ENCODE results near the gene TTC38.

Gene TTC38

DNA sequence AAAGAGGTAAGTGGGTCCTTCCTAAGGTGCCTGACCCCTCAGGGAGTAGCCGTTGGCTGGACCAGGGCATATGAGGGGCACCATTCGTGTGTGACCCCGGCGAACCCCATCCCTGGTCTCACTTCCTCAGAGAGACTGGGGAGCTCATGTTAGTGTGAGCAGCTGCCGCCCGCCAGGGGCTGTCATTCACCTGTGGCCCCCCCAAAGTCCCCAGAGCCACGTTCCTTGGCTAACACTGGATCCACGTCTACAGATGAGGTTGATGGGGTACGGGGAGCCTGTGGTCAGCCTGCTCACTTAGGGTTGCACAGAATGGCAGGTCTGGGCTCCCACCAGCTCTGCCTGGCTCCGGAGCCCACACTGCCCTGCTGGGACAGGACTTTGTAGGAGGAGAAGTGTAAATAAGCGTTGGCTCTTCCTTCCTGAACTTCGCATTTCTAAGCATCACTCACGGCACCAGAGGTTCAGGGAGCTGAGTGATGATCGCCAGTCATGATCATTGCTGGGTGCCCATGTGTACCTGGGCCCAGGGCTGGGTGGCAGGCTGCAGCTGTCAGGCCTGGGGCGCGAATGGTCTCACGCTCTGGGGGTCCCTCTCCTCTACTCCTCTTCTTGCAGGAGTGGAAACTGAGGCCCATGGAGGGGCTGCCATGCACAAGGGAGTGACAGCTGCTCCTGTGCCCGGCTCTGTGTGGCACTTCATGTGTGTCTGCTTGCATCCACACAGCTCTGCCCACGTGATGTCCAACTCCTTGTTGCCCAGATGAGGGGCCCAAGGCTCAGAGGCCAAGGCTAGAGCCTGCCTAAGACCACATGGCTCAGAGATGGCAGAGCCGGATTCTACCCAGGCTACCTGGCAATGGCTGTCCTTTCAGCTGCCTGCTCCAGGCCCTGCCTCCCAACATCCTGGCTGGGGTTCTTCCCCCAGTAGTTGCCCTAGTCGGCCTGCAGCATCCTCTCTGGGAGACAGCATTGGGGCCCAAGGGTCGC lies 11.1 kb downstream of the TTC38 start:
- no peak for DNase-seq (ENCODE audit: low read depth in 2 of 2)

DNA sequence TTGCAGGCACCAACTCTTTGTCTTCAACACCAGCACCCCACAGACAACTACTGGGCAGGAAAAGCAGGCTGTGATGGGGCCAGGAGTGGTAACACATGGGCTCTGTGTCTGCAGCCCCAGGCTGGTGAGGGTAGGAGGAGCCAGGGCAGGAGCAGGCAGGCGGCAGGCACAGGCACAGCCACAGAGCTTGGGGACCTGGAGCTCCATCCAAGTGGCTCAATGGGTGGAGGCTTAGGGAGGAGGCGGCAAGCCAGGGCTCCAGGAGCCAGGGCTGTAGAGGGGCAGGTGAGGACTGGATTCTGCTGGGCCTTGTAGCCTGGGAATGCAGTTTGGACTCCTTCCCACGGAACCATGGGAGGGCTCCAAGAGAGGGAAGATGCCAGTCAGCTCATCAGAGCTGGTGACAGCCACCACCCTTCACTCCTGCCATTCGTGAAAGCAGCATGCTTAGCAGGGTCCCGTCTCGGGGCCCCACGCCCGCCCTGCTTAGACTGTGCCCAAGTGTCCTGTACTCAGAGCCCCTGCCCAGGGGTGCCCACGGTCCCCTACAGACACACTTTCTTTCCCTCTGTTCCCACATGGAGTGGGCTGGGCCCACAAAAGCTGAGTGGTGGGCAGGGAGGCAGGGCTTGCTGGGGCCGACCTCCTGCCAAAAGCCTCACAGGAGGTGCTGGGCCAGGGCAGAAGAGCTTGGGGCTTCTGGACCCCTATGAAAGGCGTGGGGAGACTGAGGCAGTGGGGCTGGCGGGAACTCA lies 12.4 kb downstream of the TTC38 start:
- no peak for DNase-seq (ENCODE audit: low read depth in 2 of 2)

DNA sequence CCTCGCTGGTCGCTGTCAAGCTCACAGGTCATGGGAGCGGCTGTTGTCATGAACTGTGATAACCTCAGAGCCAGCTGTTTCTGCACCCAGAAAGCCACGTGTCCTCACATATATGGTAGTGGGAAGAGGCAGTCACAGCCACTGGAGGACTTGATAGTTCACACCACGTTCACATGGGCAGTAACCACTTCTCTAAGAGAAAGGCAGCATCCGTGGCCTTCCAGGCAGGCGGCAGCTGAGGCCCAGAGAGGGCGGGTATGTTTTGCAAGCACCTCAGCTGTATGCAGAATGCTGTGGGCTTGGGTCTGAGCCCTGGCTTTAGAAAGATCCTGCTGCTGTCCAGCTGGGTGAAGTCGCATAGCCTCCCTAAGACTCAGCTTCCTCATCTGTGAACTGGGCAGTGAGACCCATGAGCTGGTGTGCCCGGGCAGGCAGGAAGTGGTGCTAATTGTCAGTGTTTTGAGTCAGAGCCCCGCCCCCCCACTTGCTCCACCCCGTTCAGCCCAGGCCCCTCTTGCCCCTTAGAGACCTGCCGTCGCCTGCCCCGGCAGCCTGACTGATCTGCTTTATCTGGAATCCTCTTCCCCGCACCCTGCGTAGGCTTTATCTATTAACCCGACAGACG lies 13.3 kb downstream of the TTC38 start:
- no peak for DNase-seq (ENCODE audit: low read depth in 2 of 2)

DNA sequence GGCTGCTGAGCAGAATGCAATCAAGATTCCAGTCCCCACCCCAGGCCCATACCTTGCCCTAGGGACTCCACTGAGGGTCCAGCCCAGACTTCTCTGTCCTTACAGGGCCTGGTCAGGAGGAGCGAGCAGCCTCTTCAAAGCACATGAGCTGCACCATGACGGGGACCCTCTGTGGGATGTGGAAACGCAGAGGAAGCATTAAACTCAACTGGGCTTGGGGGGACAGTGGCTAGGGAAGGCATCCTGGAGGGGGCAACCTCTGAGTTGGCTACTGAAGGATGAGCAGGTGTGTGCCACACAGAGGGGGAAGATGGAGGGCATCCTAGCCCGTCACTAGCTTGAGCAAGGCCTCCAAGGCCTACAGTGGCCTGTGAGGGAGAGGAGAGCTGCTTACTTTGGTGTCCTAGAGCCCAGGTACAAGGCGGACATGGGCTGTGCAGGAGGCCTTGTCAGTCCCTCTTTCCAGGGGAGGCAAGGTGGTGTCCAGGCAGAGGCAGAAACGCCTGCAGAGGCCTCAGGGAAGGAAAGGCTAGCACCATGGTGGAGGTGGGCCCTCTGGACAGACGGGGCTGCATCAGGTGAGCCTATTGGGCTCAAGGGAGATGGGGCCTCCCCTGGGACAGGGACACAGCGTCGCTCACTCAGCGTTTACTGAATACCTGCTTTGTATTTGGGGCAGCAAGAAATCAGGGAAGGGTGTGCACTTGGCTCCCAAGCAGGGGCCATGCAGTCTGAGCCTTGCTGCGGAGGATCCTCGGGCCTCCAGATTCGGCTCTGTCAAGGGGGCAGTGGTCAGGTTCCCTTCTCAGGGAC lies 14.3 kb downstream of the TTC38 start:
- DNase-seq (ENCODE audit: low read depth in 2 of 2): no peak

DNA sequence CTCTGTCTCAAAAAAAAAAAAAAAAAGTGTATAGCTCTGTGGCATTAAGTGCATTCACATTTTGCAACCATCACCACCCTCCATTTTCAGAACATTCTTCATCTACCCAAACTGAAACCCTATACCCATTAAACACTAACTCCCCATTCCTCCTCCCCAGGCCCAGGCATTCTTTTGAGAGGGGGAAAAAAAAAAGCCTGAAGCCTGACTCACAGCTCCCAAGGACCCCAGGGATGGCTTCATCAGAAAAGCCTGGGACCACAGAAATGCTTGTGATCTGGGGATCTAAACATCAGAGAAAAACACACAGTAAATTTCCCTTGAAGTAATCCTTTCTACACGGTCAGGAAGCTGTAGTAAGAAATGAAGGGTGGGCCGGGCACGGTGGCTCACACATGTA lies 18.2 kb downstream of the TTC38 start:
- no peak for DNase-seq (ENCODE audit: low read depth in 2 of 2)

DNA sequence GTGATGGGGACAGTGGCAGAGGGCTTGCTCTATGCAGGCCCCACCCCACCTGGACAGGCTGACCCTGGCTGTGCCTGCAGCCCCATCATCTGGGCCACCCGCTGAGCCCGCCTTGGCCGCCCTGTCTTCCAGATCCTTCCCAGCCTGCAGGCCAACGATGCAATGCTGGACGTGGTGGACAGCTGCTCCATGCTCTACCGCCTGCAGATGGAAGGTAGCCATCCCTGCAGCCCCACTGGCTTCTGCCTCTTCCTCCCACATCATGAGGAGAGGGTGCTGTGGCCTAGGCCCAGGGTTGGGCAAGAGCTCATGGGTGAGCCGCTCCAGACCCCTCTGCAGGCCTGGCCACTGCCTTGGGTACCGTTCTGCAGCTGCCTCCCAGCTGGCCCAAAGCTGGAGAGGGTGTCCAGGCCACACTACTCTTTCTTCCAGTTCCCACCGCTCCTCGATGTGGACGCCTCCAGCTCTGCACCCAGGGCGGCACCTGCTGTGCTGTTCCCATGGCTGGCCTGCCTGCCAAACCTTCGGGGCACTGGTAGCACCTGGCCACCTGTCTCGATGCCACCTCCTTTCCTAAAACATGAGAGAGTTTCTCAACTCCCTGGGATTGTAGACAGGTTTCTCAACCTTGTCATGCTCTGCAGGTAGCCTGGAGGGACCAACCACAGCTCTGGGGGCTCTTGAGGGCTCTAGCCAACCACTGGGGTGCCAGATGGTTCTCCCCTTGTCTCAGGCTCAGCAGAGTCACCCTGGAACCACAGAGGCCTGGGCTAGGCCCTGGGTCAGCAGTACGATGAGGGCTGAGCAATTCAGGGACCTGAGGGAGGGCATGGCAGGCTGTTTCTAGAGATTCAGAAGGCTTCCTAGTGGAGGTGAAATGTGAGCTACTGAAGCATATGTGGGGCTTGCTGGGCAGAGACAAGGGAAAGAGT lies 19.4 kb downstream of the TTC38 start:
- DNase-seq (ENCODE audit: low read depth in 2 of 2): no peak

DNA sequence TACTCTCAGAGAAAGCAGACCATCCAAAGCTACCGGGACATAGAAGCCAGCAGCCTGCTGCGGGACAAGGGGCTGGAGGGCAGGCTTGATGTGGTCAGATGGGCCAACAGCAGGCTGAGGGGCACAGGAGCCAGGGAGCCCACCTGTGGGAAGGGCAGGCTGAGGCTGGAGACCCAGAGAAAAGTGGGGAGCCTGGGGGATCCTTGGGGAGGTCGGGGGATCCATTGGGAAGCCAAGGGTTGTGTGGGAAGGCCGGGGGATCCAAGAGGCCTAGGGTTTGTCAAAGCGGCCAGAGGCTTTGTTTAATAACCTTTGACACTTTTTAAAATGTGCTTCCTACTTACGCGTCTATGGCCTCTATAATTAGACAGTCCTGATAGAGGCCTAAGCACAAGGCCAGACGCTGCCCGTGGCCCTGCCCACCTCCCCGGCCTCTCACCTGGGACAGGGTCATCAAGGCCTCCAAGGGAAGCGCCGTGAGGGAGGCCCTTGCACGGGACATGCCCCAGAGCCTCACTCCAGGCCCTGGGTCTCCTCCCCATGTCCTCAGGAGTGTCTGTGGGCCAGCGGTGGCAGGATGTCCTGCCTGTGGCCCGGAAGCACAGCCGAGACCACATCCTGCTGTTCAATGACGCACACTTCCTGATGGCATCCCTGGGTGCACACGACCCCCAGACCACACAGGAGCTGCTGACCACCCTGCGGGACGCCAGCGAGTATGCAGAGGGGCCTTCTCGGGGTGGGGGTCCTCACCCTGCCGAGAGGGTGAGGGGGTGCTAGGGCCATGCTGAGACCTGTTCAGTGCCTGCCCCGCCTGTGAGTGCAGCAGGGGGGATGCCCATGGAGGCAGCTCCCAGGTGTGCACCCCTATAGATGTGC lies 20.3 kb downstream of the TTC38 start:
- no peak for DNase-seq (ENCODE audit: low read depth in 2 of 2)

DNA sequence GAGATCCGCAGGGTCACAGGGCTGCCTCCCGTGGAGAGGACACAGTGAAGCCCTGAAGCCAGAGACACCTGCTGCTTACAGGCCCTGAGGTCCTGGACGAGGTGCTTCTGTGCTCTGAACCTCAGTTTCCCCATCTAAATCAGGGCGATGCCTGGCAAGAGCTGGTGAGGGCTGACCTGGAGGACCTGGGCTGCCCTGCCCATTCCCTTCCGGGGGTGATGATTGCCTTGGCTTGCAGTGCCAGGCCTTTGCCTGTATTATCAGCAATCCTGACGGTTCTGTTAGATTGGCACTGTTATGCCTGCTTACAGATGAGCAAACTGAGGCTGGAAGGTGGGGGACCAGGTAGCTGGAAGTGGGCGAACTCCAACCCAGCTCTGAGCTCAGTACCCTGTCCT lies 21.0 kb downstream of the TTC38 start:
- DNase-seq (ENCODE audit: low read depth in 2 of 2): no peak

DNA sequence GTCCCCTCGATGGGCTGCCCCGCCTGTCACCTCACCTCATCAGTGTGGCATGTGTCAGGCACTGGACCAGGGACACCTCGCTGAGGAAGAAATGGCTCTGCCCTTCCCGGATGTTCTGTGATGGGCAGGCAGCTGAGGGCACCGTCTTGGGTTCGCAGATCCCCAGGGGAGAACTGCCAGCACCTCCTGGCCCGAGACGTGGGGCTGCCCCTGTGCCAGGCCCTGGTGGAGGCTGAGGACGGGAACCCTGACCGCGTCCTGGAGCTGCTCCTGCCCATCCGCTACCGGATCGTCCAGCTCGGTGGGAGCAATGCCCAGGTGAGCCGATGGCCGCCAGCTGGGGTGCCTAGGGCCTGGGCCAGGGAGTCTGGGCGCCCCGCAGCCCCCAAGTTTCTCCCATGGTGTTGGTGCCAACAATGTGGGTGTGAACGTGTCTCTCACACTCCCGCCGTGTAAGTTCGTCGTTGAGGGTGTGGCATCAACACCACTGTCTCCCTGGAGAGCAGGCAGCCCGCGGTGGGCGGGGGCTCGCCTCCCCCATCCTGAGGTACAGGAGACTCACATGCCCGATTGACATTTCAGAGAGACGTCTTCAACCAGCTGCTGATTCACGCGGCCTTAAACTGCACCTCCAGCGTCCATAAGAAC lies 21.6 kb downstream of the TTC38 start:
- DNase-seq (ENCODE audit: low read depth in 2 of 2): no peak

DNA sequence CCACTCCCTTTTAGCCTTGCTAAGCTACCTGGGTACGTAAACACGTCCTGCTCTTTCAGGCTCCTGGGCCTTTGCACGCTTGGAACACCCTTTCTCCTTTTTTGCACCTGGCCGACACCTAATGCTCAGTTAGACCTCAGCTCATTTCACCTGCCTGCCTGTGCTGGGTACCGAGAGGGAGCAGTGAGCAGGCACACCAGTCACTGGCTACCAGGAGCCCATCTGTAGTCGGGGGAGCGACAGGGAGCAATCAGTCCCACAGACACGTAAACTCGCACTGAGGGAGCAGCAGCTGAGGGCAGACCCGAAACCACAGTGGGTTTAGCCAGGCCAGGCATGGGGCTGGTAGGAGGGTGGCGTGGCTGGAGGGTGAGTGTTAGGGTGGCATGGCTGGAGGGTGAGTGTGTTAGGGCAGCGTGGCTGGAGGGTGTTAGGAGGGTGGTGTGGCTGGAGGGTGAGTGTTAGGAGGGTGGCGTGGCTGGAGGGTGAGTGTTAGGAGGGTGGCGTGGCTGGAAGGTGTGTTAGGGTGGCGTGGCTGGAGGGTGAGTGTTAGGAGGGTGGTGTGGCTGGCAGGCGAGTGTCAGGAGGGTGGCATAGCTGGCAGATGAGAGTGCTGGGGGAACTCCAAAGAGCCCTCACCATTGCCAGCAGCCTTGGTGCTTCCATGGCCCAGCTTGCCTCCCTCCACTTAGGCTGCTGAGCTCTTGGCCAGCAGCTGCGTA lies 22.5 kb downstream of the TTC38 start:
- DNase-seq (ENCODE audit: low read depth in 2 of 2): no peak

DNA sequence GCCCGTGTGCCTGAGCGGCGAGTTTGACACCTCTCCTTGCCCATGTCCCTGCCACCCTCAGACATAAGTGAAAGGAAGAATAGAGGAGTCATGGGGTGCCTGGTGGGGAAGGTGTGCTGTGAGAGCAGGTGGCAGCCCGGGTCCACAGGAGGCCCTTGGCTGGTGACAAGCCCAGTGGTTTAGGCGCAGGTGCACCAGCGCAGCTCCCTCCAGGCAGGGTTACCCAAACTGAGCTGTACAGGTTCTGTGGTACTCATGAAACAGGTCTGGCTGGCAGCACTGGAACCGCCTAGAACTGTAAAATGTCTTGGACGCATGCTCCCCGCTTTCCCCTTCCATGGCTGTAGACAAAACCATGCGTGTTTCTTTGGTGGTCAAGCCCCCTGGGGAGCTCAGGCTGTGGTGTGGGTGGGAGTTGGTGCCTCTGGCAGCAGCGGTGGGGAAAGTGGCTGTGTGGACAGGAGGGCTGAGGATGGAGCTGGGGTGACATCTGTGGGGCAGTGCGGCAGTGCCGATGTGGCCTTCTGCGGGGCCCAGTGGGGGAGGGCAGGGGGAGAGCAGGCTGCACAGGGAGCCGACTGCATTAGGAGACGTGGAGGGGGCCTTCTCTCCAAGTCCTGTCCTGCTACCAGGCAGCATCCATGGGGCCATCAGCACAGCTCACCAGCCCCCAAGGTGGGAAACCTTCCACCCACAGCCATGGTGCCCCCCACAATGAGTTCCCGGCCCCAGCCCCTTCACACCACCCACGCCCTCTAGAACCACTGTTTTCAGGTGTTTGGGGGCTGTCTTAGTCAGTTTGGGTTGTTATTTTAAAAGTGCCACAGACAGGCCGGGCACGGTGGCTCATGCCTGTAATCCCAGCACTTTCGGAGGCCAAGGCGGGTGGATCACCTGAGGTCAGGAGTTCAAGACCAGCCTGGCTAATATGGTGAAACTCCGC lies 23.3 kb downstream of the TTC38 start:
- no peak for DNase-seq (ENCODE audit: low read depth in 2 of 2)

DNA sequence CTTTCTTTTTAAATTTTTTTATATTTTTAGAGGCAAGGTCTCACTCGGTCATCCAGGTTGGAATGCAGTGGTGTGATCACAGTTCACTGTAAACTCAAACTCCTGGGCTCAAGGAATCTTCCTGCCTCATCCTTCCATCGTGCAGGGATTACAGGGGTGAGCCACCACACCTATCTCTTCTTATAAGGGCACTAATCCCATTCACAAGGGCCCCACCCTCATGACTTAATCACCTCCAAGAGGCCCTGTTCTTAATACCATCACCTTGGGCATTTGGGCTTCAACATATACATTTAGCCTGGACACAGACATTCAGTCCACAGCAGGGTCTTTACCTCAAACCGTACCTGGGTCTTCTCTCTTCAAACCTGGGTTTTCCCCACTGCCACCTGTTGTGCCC lies 24.4 kb downstream of the TTC38 start:
- no peak for DNase-seq (ENCODE audit: low read depth in 2 of 2)

DNA sequence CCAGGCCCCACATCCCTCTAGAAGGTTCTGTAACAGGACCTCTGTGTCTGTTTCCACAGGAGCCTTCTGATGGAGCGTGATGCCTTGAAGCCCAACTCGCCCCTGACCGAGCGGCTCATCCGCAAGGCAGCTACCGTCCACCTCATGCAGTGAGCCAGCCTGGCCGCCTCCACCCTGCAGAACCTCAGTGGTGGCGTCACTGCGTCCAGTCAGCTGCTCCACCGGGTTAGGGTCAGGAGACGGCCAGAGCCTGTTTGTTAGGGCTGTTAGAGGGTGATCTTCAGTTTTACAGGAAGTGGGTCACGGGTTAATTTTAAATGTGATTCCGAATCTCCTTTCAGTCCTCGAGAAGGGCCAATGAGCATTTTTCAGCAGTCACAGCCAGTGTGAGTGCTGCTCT lies 24.9 kb downstream of the TTC38 start:
- DNase-seq (ENCODE audit: low read depth in 2 of 2): no peak

DNA sequence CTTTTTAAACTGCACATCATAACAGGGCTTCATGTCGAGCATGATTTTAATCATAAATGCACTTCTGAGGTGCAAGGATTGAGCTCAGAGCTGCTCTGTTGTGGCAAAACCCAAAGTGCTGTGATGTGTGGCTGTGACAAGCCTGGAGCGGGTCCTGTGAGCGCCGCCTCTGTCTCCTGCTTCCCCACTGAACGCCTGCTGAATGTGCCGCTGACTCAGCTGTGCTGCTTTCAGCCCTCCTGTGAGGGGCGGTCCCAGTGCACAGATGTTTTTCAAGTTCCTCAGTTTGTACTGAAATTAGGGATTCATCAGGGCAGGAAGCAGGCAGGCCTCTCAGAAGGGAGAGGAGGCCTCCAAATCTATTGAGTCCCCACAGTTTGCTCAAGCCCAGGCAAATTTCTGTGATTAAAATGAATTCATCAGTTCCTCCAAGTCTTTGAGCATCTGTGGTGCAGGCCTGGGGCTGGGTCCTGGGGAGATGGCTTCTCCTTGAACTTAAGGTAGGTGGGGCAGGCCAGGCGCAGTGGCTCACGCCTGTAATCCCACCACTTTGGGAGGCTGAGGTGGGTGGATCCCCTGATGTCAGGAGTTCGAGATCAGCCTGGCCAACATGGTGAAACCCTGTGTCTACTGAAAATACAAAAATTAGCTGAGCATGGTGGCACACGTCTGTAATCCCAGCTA lies 25.9 kb downstream of the TTC38 start:
- no peak for DNase-seq (ENCODE audit: low read depth in 2 of 2)

DNA sequence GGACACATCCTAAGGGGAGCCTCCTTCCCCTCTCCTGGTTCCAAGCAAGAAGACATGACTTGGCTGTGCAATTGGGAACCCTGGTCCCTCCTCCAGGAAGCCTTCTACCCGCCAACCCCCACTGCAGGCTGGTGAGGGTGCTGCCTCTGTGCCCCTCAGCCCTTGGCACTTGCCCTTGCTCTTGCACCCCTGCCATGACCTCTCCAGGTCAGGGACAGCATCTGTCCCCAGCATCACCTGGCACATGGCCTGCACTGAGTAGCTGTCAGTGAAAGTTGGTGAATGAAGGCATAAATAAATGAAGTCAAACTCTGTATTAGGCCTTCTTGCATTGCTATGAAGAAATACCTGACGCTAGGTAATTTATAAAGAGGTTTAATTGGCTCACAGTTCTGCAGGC lies 27.0 kb downstream of the TTC38 start:
- no peak for DNase-seq (ENCODE audit: low read depth in 2 of 2)

DNA sequence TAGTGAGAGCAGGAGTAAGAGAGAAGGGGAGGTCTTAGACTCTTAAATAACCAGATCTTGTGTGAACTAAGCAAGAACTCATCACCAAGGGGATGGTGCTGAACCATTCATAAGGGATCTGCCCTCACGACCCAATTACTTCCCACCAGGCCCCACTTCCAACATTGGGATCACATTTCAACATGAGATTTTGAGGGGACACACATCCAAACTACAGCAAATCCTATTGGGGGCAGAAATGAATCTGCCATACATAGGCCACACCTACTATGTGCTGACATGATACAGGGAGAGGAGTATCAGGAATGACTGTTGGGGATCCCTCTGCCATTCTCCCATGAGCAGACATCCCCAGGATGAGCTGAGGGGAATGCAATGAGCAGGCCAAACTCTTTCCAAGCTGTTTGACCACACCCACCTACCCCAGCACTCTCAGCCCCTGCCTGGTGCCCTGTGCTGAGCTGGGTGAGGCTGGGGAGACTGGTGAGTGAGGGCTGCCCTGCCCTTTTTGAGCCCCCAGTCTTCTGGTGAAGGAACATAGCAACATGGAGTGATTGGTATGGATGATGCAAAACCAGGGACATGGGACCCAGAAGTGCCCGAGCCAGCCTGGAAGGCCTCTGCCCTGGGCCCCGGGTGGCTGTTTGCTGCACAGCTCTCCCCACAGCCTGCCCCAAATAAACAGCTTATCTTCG lies 27.6 kb downstream of the TTC38 start:
- no peak for DNase-seq (ENCODE audit: low read depth in 2 of 2)

Data from stimulated activated CD4-positive, alpha-beta T cell treated with anti-CD3 and anti-CD28 coated beads, Interleukin-1b, Interleukin-23, amount 100 ng/mL, for 1 hour (primary cell).